Hippocampal formation (tissue), 2 donors: ENCODE data around the gene LAMA5.
"Not testable (repeated sequence)": the region's sequence is repeated elsewhere in the genome, so short reads cannot be mapped to it uniquely, and the experiment has no call there.

ENCODE experiments used
- DNase-seq, 2 donors: peaks; one replicate each; lab custom pipeline; 2025; lab: John Stamatoyannopoulos, UW

LAMA5 gene

DNA sequence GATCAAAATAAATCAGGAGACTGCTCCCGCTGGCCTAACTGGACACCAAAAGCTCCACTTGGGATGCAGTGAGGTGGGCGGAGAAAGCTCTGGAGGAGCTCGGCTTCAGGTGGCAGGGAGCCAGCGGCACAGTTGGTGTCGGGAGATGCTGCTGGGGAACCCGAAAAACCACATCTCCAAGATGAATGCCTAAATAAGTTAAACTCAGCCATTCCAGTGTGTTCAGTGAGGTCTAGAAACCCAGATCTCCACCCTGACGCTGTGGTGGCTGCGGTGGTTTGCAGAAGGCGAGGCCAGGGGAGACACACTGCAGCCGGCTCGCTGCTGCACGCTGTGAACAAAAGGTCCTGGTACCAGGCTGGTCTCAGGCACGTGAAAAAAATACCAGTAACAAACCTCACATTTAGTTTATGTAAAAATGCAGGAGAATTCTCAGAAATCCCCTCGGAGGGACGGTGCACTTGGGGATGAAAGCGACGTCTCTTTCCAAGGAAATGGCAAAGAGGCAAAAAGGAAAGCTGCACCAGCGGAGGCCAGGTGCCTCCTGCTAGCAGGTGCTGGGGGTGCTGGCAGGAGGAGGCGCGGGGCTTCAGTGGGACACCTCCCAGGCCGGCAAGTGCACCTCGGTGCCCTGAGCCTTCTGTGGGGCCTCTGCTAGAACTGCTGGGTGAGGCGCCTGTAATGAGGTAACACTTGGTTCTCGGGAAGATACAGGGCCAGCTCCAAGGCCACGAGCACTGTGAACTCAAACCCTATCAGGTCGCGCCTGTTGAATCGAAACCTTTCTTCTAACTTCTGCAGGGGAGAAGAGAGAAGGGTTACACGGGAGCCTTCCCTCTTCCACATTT lies 23.4 kb upstream of the LAMA5 start:
- no peak for DNase-seq

DNA sequence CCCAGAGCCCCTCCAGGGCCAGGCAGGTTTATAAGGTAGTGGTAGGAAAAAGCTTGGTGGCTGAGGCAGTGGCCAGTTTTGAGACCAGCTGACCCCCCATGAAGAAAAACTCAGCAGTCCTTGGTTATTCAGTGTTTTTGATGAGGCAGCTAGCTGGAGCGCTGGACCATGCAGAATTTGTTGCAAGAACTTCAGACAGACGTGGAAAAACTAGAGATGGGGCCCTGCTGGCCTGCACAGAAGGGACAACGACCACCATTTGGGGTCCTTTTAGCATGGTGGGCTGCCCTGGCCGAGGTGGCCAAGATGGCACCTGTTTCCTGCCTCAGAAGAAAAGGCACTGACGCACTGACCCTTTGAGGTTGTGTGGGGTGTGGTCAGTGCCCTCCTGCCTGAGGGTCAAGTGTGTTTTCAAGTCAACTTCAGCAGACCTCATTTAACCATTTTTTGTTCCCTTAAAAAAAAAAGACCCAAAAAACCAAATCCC lies 22.5 kb upstream of the LAMA5 start:
- no peak for DNase-seq

DNA sequence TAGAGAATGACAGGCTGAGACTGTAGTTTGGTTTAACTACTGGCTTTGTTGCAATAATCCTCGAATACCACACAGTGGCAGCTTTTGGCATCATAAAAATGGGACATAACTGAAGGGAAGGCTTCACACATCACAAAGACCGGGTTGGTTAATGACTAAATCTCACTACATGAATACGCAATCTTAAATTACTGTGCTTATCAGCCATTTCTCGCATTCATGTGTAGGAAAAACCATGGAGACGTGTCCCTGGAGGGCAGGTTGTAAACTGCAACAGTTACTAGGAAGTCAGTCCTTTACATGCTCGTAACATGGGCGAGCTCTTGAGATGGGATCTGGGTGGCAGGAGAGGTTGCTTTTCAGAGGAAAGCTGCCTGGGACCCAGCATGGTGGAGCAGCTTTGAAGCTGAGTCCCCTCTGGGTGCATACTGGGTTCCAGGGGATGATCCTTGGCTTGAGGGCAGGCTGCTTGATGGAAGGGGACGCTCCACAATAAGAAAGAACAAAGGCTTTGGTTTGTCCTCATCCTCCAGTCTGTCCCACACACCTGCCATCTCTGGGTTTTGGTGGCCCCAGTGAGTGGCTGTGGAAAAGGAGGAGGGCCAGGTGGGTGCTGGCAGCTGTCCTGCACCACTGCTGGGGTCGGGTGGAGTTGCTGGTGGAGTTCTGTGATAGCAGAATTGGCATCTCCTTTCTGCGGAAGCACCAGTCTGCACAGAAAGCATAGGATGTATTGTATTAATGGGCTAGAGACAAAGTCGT lies 21.9 kb upstream of the LAMA5 start:
- no peak for DNase-seq

DNA sequence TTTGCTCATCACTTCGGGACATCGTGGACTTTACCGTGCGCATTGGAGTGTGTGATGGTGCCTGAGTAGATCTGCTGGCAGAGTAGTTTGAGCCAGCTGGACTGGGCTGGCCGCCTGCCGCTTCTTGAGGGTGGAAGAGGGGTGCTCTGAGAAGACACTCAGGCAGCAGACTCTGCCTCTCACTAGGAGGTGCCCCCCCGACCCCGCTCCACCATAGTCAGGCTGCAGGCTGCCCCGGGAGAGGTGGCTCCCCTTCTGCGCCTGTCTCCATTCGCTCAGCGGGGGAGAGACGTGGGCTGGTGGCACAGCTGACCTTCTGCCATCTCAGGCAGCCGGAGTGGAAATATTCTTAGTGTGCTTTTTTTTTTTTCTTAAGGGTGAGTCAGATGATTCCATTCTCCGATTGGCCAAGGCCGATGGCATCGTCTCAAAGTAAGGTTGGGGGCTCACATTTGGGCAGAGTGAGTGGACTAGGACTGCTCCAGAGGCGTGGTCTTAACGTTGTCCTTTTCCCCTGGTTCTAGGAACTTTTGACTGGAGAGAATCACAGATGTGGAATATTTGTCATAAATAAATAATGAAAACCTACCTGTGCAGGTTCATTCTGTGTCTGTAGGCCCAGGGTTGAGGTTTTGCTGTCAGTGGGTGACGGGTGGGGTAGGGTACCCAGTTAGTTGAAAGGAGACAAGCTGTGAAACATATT lies 21.0 kb upstream of the LAMA5 start:
- no peak for DNase-seq

DNA sequence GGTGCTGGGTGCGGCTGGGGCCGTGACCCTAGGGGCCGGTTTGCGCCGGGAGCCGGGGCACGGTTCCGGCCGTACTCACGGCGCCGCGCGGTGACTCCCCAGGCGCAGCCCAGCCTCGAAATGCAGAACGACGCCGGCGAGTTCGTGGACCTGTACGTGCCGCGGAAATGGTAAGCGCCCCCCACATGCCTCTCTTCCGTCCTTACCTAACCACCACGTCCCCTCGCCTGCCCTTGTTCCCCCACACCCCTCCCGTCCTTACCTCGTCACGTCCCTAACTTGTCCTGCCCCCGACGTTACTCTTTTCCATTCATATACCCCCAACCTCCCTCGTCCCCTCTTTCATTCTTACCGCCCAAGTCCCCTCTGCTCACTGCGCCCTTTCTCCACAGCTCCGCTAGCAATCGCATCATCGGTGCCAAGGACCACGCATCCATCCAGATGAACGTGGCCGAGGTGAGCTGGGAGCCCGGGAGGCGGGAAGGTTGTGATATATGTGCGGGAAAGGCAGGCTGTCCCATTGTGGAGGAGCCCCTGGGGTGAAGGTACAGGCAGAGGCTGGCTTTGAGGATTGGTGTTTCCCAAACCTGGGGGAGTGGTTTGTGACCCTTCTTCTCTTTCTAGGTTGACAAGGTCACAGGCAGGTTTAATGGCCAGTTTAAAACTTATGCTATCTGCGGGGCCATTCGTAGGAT lies 20.3 kb upstream of the LAMA5 start:
- no peak for DNase-seq

DNA sequence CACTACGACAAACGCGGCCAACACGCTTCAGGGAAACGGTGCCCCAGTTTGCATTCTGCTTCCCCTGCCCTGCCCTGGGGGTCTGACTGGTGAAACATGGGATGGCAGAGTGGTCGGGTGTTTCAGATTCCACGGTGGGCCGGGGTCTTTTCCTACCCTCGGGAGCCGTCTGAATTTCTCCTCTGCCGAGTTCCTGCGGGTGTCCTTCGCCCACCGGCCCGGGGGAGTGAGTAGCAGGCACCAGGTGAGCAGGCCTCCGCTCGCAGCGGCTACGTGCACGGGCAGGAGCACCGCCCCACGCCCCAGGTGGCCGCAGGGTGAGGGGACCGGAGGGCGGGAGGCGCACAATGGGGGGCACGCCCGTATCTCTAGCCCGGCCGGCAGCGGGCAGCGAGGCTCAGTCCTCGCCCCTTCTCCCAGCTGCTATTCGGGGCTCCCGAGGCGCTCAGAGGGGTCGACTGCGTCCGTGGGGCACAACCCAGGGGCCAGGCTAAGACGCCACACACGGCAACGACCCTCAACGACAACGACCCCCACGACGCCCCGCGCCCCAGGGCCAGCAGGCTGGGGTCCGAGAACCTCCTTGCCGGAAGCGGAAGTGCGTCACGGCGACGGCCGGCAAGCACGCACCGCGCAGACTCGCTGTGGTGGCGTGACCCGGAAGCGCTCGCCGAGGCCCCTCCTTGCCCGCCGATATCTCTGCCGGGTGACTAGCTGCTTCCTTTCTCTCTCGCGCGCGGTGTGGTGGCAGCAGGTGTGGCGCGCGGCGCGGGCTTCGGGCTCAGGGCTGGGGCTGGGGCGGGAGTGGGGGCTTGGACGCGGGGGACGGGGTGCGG lies 19.5 kb upstream of the LAMA5 start, which contains the start of gene RPS21:
Gene RPS21, plus strand, starts transcription at position 721 of the 836 bp plus-strand sequence. CDS start 236 bp downstream, outside the sequence.
- DNase-seq, result peak; percentile 81 to 89

DNA sequence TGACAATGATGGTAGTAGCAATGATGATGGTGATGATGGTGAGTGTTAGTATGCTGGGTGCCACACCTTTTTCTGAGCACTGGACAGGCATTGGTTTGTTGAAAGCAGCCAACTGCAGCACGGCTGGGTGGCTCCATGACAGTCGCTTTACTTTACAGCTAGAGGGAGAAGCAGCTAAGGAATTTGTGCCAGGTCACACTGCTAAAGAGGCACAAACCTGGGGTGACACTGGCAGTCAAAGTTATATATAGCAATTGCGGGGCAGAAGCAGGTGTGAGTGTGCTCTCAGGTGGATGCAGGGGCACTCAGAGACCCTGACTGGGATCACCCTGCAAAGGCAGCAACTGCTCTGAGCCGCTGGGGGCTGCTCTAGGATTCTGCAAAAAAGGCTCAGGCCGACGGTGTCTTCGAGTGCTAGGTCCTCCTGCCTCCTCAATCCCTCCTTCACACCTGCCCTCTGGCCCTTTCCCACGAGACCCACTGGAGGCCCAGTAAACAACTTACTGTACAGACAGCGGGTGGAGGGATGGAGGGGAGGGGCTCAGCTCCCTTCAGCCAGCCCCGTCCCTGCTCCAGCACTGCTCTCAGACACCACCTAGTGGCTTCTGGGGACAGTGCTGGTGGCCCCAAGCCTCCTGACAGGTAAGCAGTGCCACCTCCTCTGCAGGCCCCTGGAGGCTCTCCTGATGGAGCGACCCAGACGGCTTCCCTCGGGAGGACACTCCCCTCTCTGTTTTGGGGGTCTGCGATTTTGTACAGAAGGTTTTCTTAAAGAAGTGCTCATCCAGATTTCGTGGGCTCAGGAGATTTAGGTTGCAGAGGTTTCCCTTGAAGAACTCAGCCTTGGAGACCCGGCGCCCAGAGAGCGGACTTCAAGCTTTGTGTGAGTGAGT lies 15.4 kb upstream of the LAMA5 start:
- DNase-seq, result peak; percentile 59 to 71

DNA sequence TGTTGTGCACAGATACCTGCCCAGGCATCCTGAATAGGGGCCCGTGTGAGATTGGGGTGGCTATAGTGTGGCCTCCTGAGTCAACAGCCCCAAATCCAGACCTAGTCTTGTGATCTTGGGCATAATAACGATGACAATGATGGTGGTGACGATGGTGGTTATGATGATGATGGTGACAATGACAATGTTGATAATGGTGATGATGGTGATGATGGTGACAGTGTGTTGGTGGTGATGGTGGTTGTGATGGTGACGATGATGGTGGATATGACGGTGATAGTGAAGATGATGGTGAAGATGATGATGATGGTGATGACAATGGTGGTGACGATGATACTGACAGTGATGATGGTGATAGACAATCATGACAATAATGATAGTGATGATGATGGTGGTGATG lies 14.7 kb upstream of the LAMA5 start:
- no peak for DNase-seq

DNA sequence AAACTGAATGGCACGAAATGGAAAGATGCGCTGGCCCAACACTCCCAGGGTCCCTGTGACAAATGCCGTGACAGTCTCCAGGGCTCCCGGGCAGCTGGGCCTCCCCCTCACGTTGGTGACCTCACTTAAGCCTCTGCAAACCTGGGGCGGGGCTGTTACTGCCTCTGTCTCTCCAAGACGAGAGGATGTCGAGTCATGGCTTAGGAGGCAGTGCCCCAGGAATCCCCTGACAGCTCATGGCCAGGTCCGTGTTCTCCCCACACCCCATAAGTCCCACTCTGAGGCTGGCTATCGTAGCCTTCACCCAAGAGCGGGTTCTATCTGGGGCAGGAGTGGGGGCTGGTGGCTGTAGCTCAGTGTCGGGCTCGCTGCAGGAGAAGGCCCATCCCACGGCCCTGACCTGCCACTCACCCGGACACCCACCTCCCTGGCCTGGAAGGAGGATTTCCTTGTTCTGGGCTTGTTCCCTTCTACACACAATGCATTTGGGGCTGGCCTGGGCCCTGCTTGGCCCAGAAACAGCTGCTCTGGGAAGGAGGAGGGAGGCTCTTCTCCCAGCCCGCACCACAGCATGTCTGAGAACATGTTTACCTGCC lies 14.2 kb upstream of the LAMA5 start:
- DNase-seq, result no peak

DNA sequence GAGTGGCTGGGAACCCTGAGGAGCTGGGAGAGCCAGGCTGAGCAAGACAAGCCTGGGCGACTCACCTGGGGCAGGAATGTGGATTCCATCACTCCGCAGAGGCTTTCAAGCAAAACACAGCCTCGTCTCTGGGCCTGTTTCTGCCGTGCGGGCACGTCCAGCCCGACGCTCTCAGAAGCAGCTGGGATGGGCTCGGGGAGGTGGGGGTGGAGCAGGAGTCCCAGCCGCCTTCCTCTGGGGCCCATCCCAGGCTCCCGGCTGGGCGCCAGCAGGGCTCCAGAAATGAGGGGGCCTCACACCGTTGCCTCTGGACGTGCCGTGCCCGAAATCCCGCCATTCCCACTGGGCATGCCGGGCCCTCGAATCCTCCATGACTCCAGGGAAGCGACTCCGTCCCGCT lies 11.1 kb upstream of the LAMA5 start:
- no peak for DNase-seq

DNA sequence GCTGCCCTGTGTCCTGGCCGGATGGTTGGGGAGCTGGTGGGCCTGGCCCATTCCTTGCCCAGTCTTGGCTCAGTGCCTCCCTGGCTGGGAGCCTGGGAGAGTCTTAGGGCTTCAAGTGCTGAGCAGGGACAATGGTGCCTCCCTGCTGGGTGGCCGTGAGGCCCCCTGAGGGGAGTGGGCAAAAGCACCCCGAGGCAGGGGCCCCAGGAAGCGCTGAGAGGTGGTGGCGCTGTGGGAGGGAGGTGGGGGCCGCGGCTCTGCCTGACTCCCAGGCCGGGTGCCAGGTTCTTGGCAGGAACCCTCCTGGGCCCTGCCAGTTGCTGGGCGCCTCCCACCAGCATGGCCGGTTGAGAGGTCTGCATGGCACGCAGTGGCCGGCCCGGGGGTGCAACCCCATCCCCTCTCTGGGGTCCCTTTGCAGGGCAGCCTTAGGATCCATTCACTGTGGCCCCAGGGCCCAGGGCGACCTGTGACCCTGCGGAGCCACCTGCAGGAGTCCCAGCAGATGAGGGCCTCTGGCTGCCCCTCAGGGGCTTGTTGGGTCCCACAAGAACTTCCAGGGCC lies 10.6 kb upstream of the LAMA5 start:
- DNase-seq, result peak in 1 of 2 donors; percentile 22

DNA sequence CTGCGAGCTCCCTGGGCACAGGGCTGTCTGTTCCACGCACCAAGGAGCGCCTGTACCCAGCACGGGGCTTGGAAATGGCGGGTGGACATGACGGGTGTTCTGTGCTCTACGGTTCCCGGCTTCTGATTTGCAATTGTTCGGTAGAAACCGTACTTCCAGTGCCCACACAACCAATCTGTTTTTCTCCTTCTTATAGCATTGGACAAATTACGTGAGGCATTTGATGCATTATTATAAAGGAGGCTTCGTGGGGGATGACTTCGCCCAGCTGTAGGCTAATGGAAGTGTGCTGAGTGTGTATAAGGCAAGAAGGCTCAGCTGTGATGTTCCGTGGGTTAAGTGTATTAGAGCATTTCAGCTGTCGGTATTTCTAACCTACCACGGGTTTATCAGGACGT lies 10.0 kb upstream of the LAMA5 start:
- no peak for DNase-seq

DNA sequence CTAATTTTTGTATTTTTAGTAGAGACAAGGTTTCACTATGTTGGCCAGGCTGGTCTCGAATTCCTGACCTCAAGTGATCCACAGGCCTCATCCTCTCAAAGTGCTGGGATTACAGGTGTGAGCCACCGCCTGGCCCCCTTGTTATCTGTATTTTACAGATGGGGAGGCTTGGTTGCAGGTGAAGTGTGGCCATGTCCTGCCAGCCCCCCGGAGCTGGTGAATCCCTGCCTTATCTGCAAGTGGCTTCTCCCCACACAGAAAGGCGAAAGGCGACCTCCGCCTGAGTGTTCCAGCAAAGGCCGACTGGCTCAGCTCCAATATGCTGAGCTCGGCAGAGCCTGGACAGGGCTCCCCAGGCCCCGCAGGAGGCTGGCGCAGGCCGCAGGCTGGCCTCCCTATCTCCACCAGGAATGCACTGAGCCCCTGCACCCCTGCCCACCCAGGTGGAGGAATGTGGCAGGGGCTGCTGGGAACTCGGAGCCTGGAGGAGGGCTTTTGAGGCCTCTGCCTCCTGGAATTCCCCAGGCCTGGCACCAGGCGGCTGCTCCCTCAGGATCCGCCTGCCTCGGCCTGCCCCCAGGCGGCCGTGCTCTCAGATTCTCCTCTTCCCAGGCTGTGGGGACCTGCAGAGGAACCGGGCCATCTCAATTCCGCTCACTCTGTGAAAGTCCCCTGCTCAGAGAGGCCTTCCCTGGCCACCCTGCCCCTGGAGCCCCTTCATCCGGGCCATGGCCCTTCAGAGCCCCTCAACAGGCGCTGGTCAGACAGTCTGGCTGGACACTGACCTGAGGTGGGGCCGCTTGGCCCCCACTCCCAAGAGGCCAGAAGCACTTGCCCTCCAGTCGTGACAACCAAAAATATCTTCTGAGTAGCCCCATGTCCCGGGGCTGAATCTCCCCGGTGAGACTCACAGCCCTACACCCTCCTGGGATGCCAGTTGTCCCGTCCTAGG lies 9.3 kb upstream of the LAMA5 start:
- DNase-seq, result no peak

DNA sequence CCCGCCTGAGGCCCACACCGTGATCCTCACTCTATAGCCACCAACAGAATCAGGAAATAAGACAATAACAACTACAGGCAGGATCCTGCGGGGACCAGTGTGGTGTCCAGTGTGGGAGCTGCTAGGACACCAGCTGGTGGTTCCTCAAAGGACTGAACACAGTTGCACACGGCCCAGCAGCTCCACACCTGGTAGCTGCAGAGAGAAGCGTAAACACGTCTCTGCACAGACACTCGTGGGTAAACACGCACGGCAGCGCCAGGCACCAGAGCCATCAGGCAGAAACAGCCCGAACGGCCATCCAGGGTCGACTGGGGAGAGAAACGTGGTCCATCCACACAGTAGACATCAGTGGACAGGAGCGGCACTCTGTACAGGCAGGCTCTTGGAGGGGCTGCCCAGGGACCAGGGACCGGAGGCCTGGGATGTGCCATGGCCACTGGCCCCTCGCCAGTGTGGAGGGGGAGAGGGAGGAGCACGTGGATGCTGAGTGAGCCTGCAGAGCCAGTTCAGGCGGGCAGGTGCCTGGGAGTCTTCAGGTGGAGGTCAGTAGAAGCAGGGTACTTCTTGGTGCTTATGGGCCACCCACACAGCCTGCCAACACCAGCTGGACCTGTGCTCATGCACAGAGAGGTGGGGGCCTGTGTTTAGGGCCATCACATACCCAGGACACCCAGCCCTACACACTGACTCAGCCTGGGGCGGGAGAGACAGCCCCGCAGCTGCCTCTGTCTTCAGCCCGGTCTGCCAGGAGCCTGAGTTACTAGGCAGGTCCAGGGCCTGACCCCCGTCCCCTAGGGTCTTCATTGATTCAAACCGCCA lies 7.4 kb upstream of the LAMA5 start:
- DNase-seq, result no peak

DNA sequence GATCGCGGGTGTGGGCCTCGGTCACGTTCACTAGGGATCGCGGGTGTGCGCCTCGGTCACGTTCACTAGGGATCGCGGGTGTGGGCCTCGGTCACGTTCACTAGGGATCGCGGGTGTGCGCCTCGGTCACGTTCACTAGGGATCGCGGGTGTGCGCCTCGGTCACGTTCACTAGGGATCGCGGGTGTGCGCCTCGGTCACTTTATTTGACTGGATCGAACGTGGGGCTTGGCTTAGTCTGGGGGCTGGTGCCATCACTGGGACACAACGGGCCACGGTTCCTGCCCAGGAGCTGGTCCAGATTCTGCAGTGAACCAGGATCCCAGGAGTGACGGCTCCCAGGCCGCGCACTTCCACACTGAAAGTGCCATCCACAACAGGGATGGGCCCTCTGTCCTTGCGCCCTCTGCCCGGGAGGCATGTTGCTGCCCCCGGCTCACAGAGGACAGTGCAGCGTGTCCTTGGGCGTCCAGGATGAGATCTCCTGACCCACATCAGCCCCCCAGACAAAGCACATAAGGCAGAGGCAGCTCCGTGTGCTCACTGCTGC lies 6.6 kb upstream of the LAMA5 start:
- DNase-seq, result not testable (repeated sequence)
